Measurements from ENCODE around the gene DPYD. TPM values are rescaled to one million over a fixed set of nuclear protein-coding genes. Genes with fewer than 3 reads are reported as not detected.

Gene DPYD
- total and polyA plus RNA-seq, 10 of the 15 experiments (the other 5 are each of a cell fraction or from before 2014, with no cell fraction given), result 5.7 to 23.8 (median 10.2) TPM

DNA sequence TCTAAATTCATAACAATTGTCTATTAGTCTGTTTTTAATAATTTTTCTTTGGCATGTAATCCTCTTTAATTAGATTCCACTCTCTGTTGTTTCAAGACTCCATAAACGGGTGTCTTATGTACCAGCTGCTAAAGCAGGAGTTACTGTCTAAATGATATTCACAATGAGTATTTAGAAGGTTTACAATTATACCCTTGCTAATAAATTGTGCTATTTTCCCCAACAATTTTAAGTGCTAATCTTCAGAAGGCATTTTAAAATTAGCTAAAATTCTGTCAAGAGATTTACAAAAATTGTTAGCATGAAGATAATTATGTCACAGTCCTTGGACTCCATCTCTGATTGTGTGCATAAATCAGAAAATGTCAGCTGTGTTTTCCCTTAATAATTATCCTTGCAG lies 83.7 kb downstream of the DPYD start:
- no peaks in the 10 kb centered on the region for H3K79me2 ChIP-seq (ENCODE audit: control insufficient read depth, insufficient read depth, low read length)
- H3K4me1 ChIP-seq (ENCODE audit: control insufficient read depth, insufficient read depth, low read length), result no peaks in the 10 kb centered on the region
- H3K4me2 ChIP-seq (ENCODE audit: control insufficient read depth, insufficient read depth), result no peak overlapping the region
- H3K27ac ChIP-seq (ENCODE audit: control insufficient read depth, insufficient read depth), result no peak overlapping the region
- DNase-seq (ENCODE audit: low read depth, low spot score), result no peak
- no peak for TF ChIP-seq ATF7 (IDR thresholded peaks at IDR 0.05; ENCODE audit: low read depth)
- TF ChIP-seq CBX3 (IDR thresholded peaks at IDR 0.05; ENCODE audit: borderline replicate concordance, low read depth), result no peak
- no peak for TF ChIP-seq MTA2 (IDR thresholded peaks at IDR 0.05; ENCODE audit: low read depth)
- no peak for TF ChIP-seq IKZF1 (conservative IDR thresholded peaks at IDR 0.05)
- TF ChIP-seq TCF7 (IDR thresholded peaks at IDR 0.05; ENCODE audit: borderline replicate concordance), result no peak
- TF ChIP-seq ZNF622 (IDR thresholded peaks at IDR 0.05), result no peak
- no peak for TF ChIP-seq NFIC (IDR thresholded peaks at IDR 0.05; ENCODE audit: low read depth, low read length)
- TF ChIP-seq RELA (IDR thresholded peaks at IDR 0.05; ENCODE audit: borderline replicate concordance, partially characterized antibody), result no peak
- TF ChIP-seq POU2F2 (IDR thresholded peaks at IDR 0.05; ENCODE audit: borderline replicate concordance, low read depth, low read length), result no peak
- TF ChIP-seq, protein P1, sequence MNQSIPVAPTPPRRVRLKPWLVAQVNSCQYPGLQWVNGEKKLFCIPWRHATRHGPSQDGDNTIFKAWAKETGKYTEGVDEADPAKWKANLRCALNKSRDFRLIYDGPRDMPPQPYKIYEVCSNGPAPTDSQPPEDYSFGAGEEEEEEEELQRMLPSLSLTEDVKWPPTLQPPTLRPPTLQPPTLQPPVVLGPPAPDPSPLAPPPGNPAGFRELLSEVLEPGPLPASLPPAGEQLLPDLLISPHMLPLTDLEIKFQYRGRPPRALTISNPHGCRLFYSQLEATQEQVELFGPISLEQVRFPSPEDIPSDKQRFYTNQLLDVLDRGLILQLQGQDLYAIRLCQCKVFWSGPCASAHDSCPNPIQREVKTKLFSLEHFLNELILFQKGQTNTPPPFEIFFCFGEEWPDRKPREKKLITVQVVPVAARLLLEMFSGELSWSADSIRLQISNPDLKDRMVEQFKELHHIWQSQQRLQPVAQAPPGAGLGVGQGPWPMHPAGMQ (IDR thresholded peaks at IDR 0.05; ENCODE audit: borderline replicate concordance), result no peak
- TF ChIP-seq, protein P2, sequence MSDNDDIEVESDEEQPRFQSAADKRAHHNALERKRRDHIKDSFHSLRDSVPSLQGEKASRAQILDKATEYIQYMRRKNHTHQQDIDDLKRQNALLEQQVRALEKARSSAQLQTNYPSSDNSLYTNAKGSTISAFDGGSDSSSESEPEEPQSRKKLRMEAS (IDR thresholded peaks at IDR 0.05; ENCODE audit: low read depth, low read length), result no peak
- no peak for TF ChIP-seq ZNF24 (IDR thresholded peaks at IDR 0.05)
- no peak for TF ChIP-seq SREBF2 (IDR thresholded peaks at IDR 0.05; ENCODE audit: low read length)
- no peak for TF ChIP-seq HDAC6 (IDR thresholded peaks at IDR 0.05; ENCODE audit: unreplicated experiment)
- no peak for TF ChIP-seq SMC3 (IDR thresholded peaks at IDR 0.05; ENCODE audit: borderline replicate concordance, low read length)
- TF ChIP-seq BHLHE40 (IDR thresholded peaks at IDR 0.05; ENCODE audit: borderline replicate concordance in 1 of 2, low read depth in 2 of 2, low read length in 1 of 2), result no peak
- no peak for TF ChIP-seq ASH2L (IDR thresholded peaks at IDR 0.05; ENCODE audit: borderline replicate concordance, low read depth)
- no peak for TF ChIP-seq SMAD1 (IDR thresholded peaks at IDR 0.05; ENCODE audit: low read depth, partially characterized antibody)
- no peak for TF ChIP-seq CEBPZ (IDR thresholded peaks at IDR 0.05; ENCODE audit: low read depth, low read length)
- H3K27me3 ChIP-seq (replicated peaks in 1 of 2; ENCODE audit: control insufficient read depth in 2 of 2, insufficient read depth in 2 of 2, low read length in 1 of 2), result no peaks in the 10 kb centered on the region
- in situ Hi-C loops (cut with MboI) (no loop called here), intact Hi-C loops (cut with micrococcal nuclease; ENCODE audit: unreplicated experiment) (no loop called here)
- ChIA-PET RAD21 (ENCODE audit: unreplicated experiment) (interaction anchor here (1.2 to 1.4 kb wide), 2 partner anchors 9 to 10 kb away, joined by 3 to 5 read pairs; no protein-coding TSS in a partner anchor), SMC1A (ENCODE audit: uncharacterized antibody, unreplicated experiment) (interaction anchor here (0.8 to 1.0 kb wide), 2 partner anchors 9 to 10 kb away, joined by 4 to 5 read pairs; no protein-coding TSS in a partner anchor), CTCF (interaction anchor here (1.8 kb wide), 1 partner anchor 11 kb away, joined by 4 read pairs; no protein-coding TSS in a partner anchor), POLR2A (no interaction called here)
- no peaks in the 10 kb centered on the region for H3K9me3 ChIP-seq (replicated peaks; ENCODE audit: control insufficient read depth, insufficient read depth, low read length)
- no peaks in the 10 kb centered on the region for H4K20me1 ChIP-seq (ENCODE audit: control insufficient read depth, insufficient read depth)
- H2AFZ ChIP-seq (ENCODE audit: control insufficient read depth, low read depth, low read length), result no peak overlapping the region
- no peaks in the 10 kb centered on the region for H3K36me3 ChIP-seq (ENCODE audit: control insufficient read depth in 2 of 2, insufficient read depth in 2 of 2, low read length in 1 of 2)
- BruUV-seq (replicated peaks), result no TSS peak
- H3K9ac ChIP-seq (ENCODE audit: control insufficient read depth, insufficient read depth, low read length), result no peak overlapping the region
- ATAC-seq, result no peak
- 21% methylated on average over 1 of the region's 1 CpG for WGBS (ENCODE audit: insufficient coverage, insufficient replicate concordance, low lambda C conversion rate, missing lambda C conversion rate)
- H3K4me3 ChIP-seq, result no peak overlapping the region
- no peak for FAIRE-seq

Data from GM12878 (cell line).